Ascending aorta (tissue), 2 donors: ENCODE measurements around the gene ATF6B. TPM values are rescaled to one million over a fixed set of nuclear protein-coding genes. Genes with fewer than 3 reads are reported as not detected.
A peak's percentile ranks its signal among the peaks of the same experiment; 100 is the strongest.
"Not testable (repeated sequence)": the region's sequence is repeated elsewhere in the genome, so short reads cannot be mapped to it uniquely, and the experiment has no call there.

Experiments used
- DNase-seq, 2 donors: peaks; one replicate each; pipeline ENCODE4 v3.0.0-alpha.2; 2019; ENCODE audit warnings: low spot score in 2 of 2
- H3K27ac ChIP-seq, 2 donors: fragments of 200-600 bp; sonication (generic); one replicate each; pipeline ENCODE4 v1.5.1; 2016 to 2017; ENCODE audit warnings: mild to moderate bottlenecking in 1 of 2
- H3K27me3 ChIP-seq: fragments of 200-600 bp; sonication (generic); one replicate; pipeline ENCODE4 v1.5.1; 2017
- H3K36me3 ChIP-seq, 2 donors: fragments of 200-600 bp; sonication (generic); one replicate each; pipeline ENCODE4 v1.5.1; 2016
- H3K4me1 ChIP-seq, 2 donors: fragments of 200-600 bp; sonication (generic); one replicate each; pipeline ENCODE4 v1.5.1; 2016 to 2017; ENCODE audit warnings: mild to moderate bottlenecking in 1 of 2
- H3K4me3 ChIP-seq, 2 donors: fragments of 200-600 bp; sonication (generic); one replicate each; pipeline ENCODE4 v1.5.1; 2016 to 2017; ENCODE audit warnings: mild to moderate bottlenecking in 1 of 2
- H3K9me3 ChIP-seq, 2 donors: fragments of 200-600 bp; sonication (generic); one replicate each; pipeline ENCODE4 v1.5.1; 2016
- intact Hi-C: fragments of 100-400 bp; cut with DNase I; formaldehyde crosslinking; loops from one replicate; pipeline ENCODE4 v1.15.1; 2023
- total RNA-seq: library from RNA; depleted of rRNA; stranded (reverse); fragments of >200 nt; gene quantifications from one replicate; pipeline ENCODE4 v1.1.0, GENCODE V29; 2016
- TF ChIP-seq, protein P1 (sequence below), 3 experiments: fragments of 200-600 bp in 2 of 3; fragments of 450-650 bp in 1 of 3; sonication (generic) in 2 of 3; IDR thresholded peaks; one replicate each; pipeline ENCODE4 v1.5.1; 2016 to 2019; ENCODE audit warnings: antibody characterized with exemption in 3 of 3, mild to moderate bottlenecking in 1 of 3, moderate library complexity in 1 of 3

The ATF6B gene
- total RNA-seq, 1 donor from 2014 or later: 123 TPM

DNA sequence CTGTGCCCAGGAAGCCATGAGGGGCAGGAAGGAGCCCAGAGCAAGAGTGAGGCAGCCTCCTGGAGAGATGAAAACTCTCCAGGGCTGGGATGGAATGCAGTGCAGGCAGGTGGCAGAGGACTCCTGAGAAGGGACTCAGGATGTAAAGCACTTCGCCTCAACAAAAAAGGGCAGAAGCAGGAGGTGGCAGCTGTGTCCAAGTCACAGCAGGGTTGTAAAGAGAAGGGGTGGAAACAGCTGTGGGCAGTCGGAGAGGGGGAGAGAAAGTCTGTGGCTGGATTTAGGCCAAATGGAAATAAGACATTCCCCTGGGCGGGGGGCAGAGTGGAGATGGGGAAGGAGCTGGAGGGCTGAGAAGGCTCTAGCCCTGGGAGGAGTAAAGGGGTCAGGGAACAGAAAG lies 54.9 kb downstream of the ATF6B start:
- H3K27me3 ChIP-seq: no peaks in the 10 kb centered on the region
- TF ChIP-seq, protein P1, sequence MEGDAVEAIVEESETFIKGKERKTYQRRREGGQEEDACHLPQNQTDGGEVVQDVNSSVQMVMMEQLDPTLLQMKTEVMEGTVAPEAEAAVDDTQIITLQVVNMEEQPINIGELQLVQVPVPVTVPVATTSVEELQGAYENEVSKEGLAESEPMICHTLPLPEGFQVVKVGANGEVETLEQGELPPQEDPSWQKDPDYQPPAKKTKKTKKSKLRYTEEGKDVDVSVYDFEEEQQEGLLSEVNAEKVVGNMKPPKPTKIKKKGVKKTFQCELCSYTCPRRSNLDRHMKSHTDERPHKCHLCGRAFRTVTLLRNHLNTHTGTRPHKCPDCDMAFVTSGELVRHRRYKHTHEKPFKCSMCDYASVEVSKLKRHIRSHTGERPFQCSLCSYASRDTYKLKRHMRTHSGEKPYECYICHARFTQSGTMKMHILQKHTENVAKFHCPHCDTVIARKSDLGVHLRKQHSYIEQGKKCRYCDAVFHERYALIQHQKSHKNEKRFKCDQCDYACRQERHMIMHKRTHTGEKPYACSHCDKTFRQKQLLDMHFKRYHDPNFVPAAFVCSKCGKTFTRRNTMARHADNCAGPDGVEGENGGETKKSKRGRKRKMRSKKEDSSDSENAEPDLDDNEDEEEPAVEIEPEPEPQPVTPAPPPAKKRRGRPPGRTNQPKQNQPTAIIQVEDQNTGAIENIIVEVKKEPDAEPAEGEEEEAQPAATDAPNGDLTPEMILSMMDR (IDR thresholded peaks at IDR 0.05): no peak
- H3K36me3 ChIP-seq: peaks cover 0 to 57% of the 10 kb centered on the region in 2 donors
- H3K9me3 ChIP-seq: no peaks in the 10 kb centered on the region
- no peak for DNase-seq
- H3K4me1 ChIP-seq: peaks cover 0 to 3% of the 10 kb centered on the region in 2 donors
- peak overlapping the region in 1 of 2 donors; percentile 20 for H3K27ac ChIP-seq
- H3K4me3 ChIP-seq: no peak overlapping the region
- intact Hi-C loops: no loop called here

DNA sequence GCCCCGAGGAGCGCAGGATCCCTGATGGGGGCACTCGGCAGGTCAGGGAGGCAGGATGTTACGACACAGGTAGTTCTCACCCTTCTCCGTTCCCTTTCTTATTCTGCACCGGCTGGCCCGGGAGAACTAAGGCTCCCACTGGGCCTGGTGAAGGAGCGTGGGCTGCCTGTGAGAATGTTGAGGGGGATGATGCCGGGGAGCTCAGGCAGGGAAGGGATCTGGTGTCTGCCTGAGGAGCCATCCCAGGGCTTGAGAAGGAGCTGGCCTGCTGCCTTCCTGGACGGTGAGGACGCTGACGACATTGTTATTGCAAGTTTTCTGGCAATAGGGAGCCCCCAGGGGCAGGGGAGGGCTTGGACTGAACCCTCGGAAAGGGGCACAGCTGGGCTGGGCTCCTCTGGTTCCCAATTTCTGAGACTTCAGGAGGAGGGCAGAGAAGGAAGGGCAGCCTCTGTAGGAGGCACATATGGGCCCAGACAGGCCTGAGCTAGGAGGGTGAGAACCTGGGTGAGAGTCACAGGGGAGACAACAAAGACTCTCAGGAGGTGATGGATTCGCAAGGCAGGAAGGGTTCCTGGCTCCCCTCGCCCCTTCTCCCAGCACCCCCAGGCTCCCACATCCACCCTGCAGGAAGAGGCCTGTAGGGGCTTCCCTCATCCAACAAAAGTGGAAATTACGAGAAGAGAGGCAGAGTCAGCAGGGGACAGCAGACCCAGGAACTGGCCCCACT lies 57.1 kb downstream of the ATF6B start:
- peak overlapping the region; percentile 68 to 72 for H3K27ac ChIP-seq
- TF ChIP-seq, protein P1 (IDR thresholded peaks at IDR 0.05): no peak
- no peaks in the 10 kb centered on the region for H3K27me3 ChIP-seq
- no peak overlapping the region for H3K4me3 ChIP-seq
- peaks cover 0 to 74% of the 10 kb centered on the region in 2 donors for H3K36me3 ChIP-seq
- H3K9me3 ChIP-seq: no peaks in the 10 kb centered on the region
- DNase-seq: peak in 1 of 2 donors; percentile 78
- intact Hi-C loops: no loop called here
- no peaks in the 10 kb centered on the region for H3K4me1 ChIP-seq

DNA sequence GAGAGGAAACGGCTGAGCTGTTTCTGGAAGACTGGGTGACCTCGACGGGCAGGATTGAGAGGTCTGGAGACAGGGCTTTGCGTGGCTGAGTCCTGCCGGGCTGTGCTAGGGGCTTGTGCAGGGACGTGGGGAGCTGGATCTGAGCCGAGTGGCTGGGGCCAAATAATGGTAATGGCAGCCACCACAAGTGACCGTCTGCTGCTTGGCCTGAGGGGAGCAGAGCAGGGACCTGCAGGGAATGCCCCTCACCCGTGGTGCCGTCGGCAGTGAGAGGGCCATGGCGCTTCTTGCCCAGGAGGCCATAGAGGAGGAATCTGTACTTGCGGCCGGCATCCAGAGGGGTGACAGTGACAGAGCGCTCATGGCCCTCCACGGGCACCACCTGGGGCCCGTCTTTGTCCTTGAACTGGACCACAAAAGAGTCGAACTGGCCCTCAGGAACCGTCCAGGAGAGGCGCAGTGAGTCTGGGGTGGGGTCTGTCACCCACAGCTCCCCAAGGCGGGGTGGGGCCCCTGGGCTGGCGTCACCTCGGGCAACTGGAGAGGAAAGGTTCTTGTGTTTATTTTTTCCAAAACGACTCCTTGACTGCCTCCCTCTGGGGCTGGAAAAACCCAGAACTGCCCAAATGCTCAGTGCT lies 58.0 kb downstream of the ATF6B start:
- peak overlapping the region; percentile 68 to 72 for H3K27ac ChIP-seq
- no peaks in the 10 kb centered on the region for H3K9me3 ChIP-seq
- no peak for DNase-seq
- TF ChIP-seq, protein P1 (IDR thresholded peaks at IDR 0.05): no peak
- H3K27me3 ChIP-seq: no peaks in the 10 kb centered on the region
- H3K4me3 ChIP-seq: no peak overlapping the region
- intact Hi-C loops: no loop called here
- no peaks in the 10 kb centered on the region for H3K4me1 ChIP-seq
- H3K36me3 ChIP-seq: peaks cover under 1 to 74% of the 10 kb centered on the region in 2 donors

DNA sequence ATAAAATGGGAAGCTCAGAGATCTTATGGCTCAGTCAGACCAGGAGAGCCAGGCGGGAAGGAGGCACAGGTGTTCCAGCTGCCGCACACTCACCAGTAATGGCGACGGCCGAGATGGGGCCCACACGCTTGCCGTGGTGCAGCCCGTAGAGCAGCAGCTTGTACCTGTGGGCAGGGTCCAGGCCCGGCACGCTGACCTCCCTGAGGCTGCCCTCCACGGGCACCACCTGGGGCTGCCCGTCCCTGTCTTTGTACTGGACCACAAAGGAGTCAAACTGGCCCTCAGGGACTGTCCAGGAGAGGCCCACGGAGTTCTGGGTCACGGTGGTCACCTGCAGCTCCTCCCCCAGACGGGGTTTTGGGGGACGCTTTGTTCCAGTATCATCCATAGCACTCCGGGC lies 58.6 kb downstream of the ATF6B start:
- intact Hi-C loops: no loop called here
- Histone ChIP-seq H3K36me3 (peaks cover 6 to 75% of the 10 kb centered on the region in 2 donors), H3K9me3 (no peaks in the 10 kb centered on the region), H3K27ac (peak overlapping the region in 1 of 2 donors; percentile 68), H3K4me3 (no peak overlapping the region), H3K27me3 (no peaks in the 10 kb centered on the region), H3K4me1 (no peaks in the 10 kb centered on the region)
- DNase-seq: no peak
- TF ChIP-seq, protein P1 (IDR thresholded peaks at IDR 0.05): no peak

DNA sequence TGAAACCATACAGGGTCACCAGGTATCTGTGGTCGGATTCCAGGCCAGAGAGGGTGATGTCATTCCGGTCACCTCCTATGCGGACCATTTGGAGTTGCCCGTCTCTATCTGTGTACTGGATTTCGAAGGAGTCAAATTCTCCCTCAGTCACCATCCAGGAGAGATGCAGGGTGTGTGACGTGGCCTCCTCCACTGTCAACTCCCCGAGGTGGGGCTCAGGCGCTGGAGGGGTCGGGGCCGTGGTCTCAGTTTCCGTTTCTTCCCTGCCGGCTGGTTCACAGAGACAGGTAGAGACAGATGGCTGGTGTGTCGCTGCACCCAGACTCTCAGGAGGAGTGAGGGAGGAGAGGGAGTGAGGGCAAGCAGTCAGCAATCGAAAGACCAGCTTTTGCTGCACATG lies 59.2 kb downstream of the ATF6B start:
- Histone ChIP-seq H3K27ac (no peak overlapping the region), H3K27me3 (no peaks in the 10 kb centered on the region), H3K4me3 (no peak overlapping the region), H3K36me3 (peaks cover 12 to 73% of the 10 kb centered on the region in 2 donors), H3K4me1 (no peaks in the 10 kb centered on the region), H3K9me3 (no peaks in the 10 kb centered on the region)
- intact Hi-C loops: no loop called here
- TF ChIP-seq, protein P1 (IDR thresholded peaks at IDR 0.05): no peak
- no peak for DNase-seq

DNA sequence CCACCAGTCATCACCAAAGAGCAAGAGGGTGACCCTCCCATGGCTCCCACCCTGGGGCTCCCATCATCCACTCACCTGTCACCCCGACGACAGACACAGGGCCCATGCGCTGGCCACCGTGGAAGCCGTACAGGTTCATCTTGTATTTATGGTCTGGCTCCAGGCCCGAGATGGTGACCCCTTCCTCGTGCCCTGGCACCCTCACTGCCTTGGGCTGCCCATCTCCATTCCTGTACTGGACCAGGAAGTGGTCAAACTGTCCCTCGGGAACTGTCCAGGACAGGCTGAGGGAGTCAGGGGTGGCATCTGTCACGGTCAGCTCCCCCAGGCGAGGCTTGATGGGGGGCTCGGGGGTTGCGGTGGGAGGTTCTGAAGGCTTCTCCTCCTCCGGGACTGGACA lies 59.7 kb downstream of the ATF6B start:
- peaks cover 12 to 73% of the 10 kb centered on the region in 2 donors for H3K36me3 ChIP-seq
- H3K27ac ChIP-seq, DNase-seq, intact Hi-C loops, H3K9me3 ChIP-seq, H3K27me3 ChIP-seq, H3K4me3 ChIP-seq, H3K4me1 ChIP-seq: not testable (repeated sequence)

DNA sequence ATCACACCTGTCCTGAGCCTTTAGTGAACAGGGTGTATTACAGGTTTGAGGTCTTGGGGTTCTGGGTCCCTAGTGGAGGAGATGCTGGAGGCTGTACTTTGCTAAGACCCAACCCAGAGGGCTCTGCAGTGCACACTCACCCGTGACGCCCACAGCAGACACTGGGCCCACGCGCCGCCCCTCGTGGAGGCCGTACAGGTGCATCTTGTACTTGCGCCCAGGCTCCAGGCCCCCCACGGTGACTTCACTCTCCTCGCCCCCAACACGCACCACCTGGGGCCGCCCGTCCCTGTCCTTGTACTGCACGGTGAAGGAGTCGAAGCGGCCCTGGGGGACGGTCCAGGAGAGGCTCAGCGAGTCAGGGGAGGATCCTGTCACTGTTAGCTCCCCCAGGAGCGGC lies 60.5 kb downstream of the ATF6B start:
- peaks cover 12 to 72% of the 10 kb centered on the region in 2 donors for H3K36me3 ChIP-seq

More for the DNA sequence above, 60.5 kb downstream of the ATF6B start:
- H3K27ac ChIP-seq, H3K27me3 ChIP-seq, H3K4me1 ChIP-seq, H3K4me3 ChIP-seq, DNase-seq, intact Hi-C loops, H3K9me3 ChIP-seq: not testable (repeated sequence)
